Vagina (tissue), 2 donors: Measurements from ENCODE around the gene ZSWIM2.

ENCODE experiments used
- CTCF ChIP-seq, 3 experiments: fragments of 450-650 bp in 2 of 3; fragments of 200-600 bp in 1 of 3; sonication (generic) in 1 of 3; IDR thresholded peaks; one replicate each; pipeline ENCODE4 v1.5.1; 2017 to 2019; ENCODE audit warnings: antibody characterized with exemption in 3 of 3, mild to moderate bottlenecking in 2 of 3, moderate library complexity in 2 of 3
- POLR2A ChIP-seq, 2 donors: fragments of 450-650 bp; IDR thresholded peaks; one replicate each; pipeline ENCODE4 v1.6.1; 2017; ENCODE audit warnings: antibody characterized with exemption in 2 of 2, mild to moderate bottlenecking in 2 of 2, moderate library complexity in 2 of 2
- POLR2AphosphoS5 ChIP-seq, 2 donors: sonication (generic); formaldehyde crosslinking; IDR thresholded peaks; one replicate each; pipeline ENCODE4 v1.9.0; 2017; ENCODE audit warnings: antibody characterized with exemption in 2 of 2, mild to moderate bottlenecking in 2 of 2, low read depth in 1 of 2; ENCODE audit not compliant: insufficient read depth in 1 of 2

DNA sequence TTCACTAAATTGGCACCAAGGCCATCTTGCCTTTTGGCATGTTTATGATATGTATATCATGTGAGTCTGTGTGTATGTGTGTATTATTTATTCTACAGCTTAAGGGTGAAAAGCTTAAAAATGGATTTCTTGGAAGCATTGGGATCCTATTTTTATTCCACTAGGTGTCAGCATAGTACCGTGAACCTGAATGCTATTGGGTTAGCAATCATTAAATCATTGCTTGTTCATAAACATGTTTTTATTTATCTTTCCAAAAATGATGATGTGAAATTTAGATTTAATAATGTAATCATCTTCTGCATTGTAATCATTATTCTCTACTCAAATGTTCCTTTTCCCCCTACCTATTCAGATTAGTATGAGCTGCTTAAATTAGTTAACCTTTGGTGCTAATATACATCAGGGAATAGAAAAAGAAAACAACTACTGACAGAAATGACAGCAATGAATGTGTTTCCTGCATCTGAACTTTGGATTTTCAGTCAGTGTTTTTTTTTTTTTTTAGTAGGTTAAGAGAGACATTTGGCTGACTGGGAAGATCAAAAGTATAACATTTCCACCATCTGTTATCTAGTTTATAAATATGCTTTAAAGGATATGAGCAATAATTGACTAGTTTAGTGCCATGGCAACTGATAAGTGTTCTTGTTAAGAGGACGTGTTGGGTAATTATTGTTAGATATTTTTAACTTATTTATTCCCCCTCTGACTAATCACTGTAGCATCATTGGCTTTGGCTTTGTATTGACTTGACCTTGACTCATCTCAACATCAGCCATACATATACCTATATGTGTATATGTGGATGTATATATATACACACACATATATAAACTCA lies 14.1 kb upstream of the ZSWIM2 start:
- TF ChIP-seq CTCF (IDR thresholded peaks at IDR 0.05) (peak; percentile 32 to 68 (median 64)), POLR2AphosphoS5 (IDR thresholded peaks at IDR 0.05; ENCODE audit: insufficient read depth in 1 of 2, low read depth in 1 of 2) (no peak), POLR2A (IDR thresholded peaks at IDR 0.05) (no peak)
